Astrocyte (in vitro differentiated cells and primary cell): Measurements from ENCODE around the gene MMP24OS. TPM values are rescaled to one million over a fixed set of nuclear protein-coding genes. Genes with fewer than 3 reads are reported as not detected.

Experiments used
- DNase-seq: peaks from one replicate; pipeline ENCODE4 v3.0.0-alpha.2; 2010; ENCODE audit warnings: low read depth
- FAIRE-seq: peaks from 2 replicates; lab custom pipeline; 2011; peaks lifted over from hg19 to GRCh38; lab: Jason Lieb, UNC
- H2AFZ ChIP-seq: 2 replicates; pipeline ENCODE4 v1.6.0; 2012; ENCODE audit warnings: low read depth, low read length, inconsistent platforms
- H3K27ac ChIP-seq: 2 replicates; pipeline ENCODE4 v1.5.1; 2011; ENCODE audit warnings: low read depth, low read length, inconsistent platforms
- H3K27me3 ChIP-seq: 2 replicates; pipeline ENCODE4 v1.6.0; 2011; ENCODE audit warnings: low read length, inconsistent platforms; ENCODE audit not compliant: insufficient read depth
- H3K36me3 ChIP-seq: 2 replicates; pipeline ENCODE4 v1.5.1; 2011; ENCODE audit warnings: low read length, inconsistent platforms; ENCODE audit not compliant: insufficient read depth
- H3K4me1 ChIP-seq: 2 replicates; pipeline ENCODE4 v1.5.1; 2011; ENCODE audit warnings: low read length, inconsistent platforms; ENCODE audit not compliant: insufficient read depth
- H3K4me2 ChIP-seq: 2 replicates; pipeline ENCODE4 v1.6.0; 2012; ENCODE audit warnings: low read length, inconsistent platforms
- H3K4me3 ChIP-seq: 2 replicates; pipeline ENCODE4 v1.5.1; 2011; ENCODE audit warnings: low read depth, mild to moderate bottlenecking, low read length, inconsistent platforms; ENCODE audit not compliant: insufficient read depth
- H3K79me2 ChIP-seq: 2 replicates; pipeline ENCODE4 v1.6.0; 2012; ENCODE audit warnings: mild to moderate bottlenecking, low read length, inconsistent platforms; ENCODE audit not compliant: insufficient read depth
- H3K9ac ChIP-seq: 2 replicates; pipeline ENCODE4 v1.6.0; 2012; ENCODE audit warnings: mild to moderate bottlenecking, low read length, inconsistent platforms
- H3K9me3 ChIP-seq: 2 replicates; pipeline ENCODE4 v1.5.1; 2012; ENCODE audit warnings: low read depth, mild to moderate bottlenecking, low read length, inconsistent platforms; ENCODE audit not compliant: insufficient read depth
- H4K20me1 ChIP-seq: 2 replicates; pipeline ENCODE4 v1.6.0; 2012; ENCODE audit warnings: low read length, inconsistent platforms; ENCODE audit not compliant: insufficient read depth
- H3K27ac Mint-ChIP-seq: one replicate; pipeline ENCODE4 v1.8.0; 2021; ENCODE audit warnings: mild to moderate bottlenecking, mixed read lengths; ENCODE audit not compliant: unreplicated experiment
- H3K27me3 Mint-ChIP-seq: one replicate; pipeline ENCODE4 v1.8.0; 2021; ENCODE audit warnings: low read depth, mixed read lengths; ENCODE audit not compliant: unreplicated experiment
- H3K36me3 Mint-ChIP-seq: one replicate; pipeline ENCODE4 v1.8.0; 2021; ENCODE audit warnings: low read depth, mixed read lengths; ENCODE audit not compliant: unreplicated experiment
- H3K4me1 Mint-ChIP-seq: one replicate; pipeline ENCODE4 v1.8.0; 2021; ENCODE audit warnings: low read depth, mixed read lengths; ENCODE audit not compliant: unreplicated experiment
- H3K4me3 Mint-ChIP-seq: one replicate; pipeline ENCODE4 v1.8.0; 2021; ENCODE audit warnings: mild to moderate bottlenecking, moderate library complexity, mixed read lengths; ENCODE audit not compliant: unreplicated experiment
- H3K9me3 Mint-ChIP-seq: one replicate; pipeline ENCODE4 v1.8.0; 2021; ENCODE audit warnings: mild to moderate bottlenecking, mixed read lengths; ENCODE audit not compliant: unreplicated experiment
- CTCF ChIP-seq: IDR thresholded peaks from 2 replicates; pipeline ENCODE4 v1.5.1; 2011; ENCODE audit warnings: low read depth, mild to moderate bottlenecking, inconsistent platforms, low read length, moderate library complexity; ENCODE audit not compliant: insufficient read depth
- EZH2 ChIP-seq: IDR thresholded peaks from 2 replicates; pipeline ENCODE4 v1.6.1; 2012; ENCODE audit warnings: mild to moderate bottlenecking, low read length, inconsistent platforms; ENCODE audit not compliant: insufficient read depth
- total RNA-seq: library from RNA; stranded (reverse); gene quantifications from 2 replicates; pipeline ENCODE4 v1.2.1, GENCODE V29; 2021

Gene MMP24OS
- total RNA-seq, 1 donor from 2014 or later = 86.5 TPM

- Histone ChIP-seq H2AFZ (no peak overlapping the region), H3K4me2 (peak overlapping the region; percentile 39), H3K27ac (peak overlapping the region; percentile 100), H3K79me2 (peaks cover 7% of the 10 kb centered on the region), H3K36me3 (no peaks in the 10 kb centered on the region), H3K9ac (peak overlapping the region; percentile 84), H3K4me1 (peaks cover 84% of the 10 kb centered on the region), H3K9me3 (no peaks in the 10 kb centered on the region), H3K27me3 (no peaks in the 10 kb centered on the region), H3K4me3 (no peak overlapping the region), H4K20me1 (no peaks in the 10 kb centered on the region)
- Mint-ChIP-seq H3K27ac (peak overlapping the region; percentile 100), H3K27me3 (no peaks in the 10 kb centered on the region), H3K4me1 (peaks cover 65% of the 10 kb centered on the region), H3K36me3 (peaks cover 7% of the 10 kb centered on the region), H3K4me3 (no peak overlapping the region), H3K9me3 (peaks cover 3% of the 10 kb centered on the region)
- FAIRE-seq = no peak
- no peak for DNase-seq
- TF ChIP-seq EZH2 = no peak
- no peak for TF ChIP-seq CTCF
These were observed 27.0 kb upstream of the MMP24OS start for GRCh38 chr20:35304956-35305355.

- no peak overlapping the region for H3K4me3 ChIP-seq
- TF ChIP-seq EZH2 = no peak
- TF ChIP-seq CTCF = peak; percentile 86
- no peaks in the 10 kb centered on the region for H3K9me3 ChIP-seq
- peak overlapping the region; percentile 100 for H3K27ac Mint-ChIP-seq
- H3K27ac ChIP-seq = peak overlapping the region; percentile 100
- H3K4me3 Mint-ChIP-seq = peak overlapping the region; percentile 31
- H3K9me3 Mint-ChIP-seq = peaks cover 3% of the 10 kb centered on the region
- peak overlapping the region; percentile 35 for H3K4me2 ChIP-seq
- peaks cover 65% of the 10 kb centered on the region for H3K4me1 Mint-ChIP-seq
- peak; percentile 74 for DNase-seq
- H2AFZ ChIP-seq = peak overlapping the region; percentile 31
- peaks cover 6% of the 10 kb centered on the region for H3K36me3 Mint-ChIP-seq
- H3K27me3 Mint-ChIP-seq = no peaks in the 10 kb centered on the region
- H3K36me3 ChIP-seq = no peaks in the 10 kb centered on the region
- FAIRE-seq = no peak
- peak overlapping the region; percentile 84 for H3K9ac ChIP-seq
- no peaks in the 10 kb centered on the region for H3K27me3 ChIP-seq
- no peaks in the 10 kb centered on the region for H4K20me1 ChIP-seq
- peaks cover 78% of the 10 kb centered on the region for H3K4me1 ChIP-seq
- H3K79me2 ChIP-seq = no peaks in the 10 kb centered on the region
These were observed 26.0 kb upstream of the MMP24OS start for GRCh38 chr20:35303735-35304491.

- H3K9me3 Mint-ChIP-seq = peaks cover 3% of the 10 kb centered on the region
- FAIRE-seq (no peak), DNase-seq (no peak)
- Histone ChIP-seq H3K36me3 (no peaks in the 10 kb centered on the region), H3K79me2 (no peaks in the 10 kb centered on the region), H3K4me3 (no peak overlapping the region), H3K9me3 (no peaks in the 10 kb centered on the region), H3K4me2 (peak overlapping the region; percentile 35), H4K20me1 (no peaks in the 10 kb centered on the region), H2AFZ (peak overlapping the region; percentile 31), H3K4me1 (peaks cover 73% of the 10 kb centered on the region), H3K27ac (peak overlapping the region; percentile 100), H3K27me3 (no peaks in the 10 kb centered on the region), H3K9ac (peak overlapping the region; percentile 84)
- peaks cover 6% of the 10 kb centered on the region for H3K36me3 Mint-ChIP-seq
- no peaks in the 10 kb centered on the region for H3K27me3 Mint-ChIP-seq
- peaks cover 62% of the 10 kb centered on the region for H3K4me1 Mint-ChIP-seq
- no peak for TF ChIP-seq EZH2
- no peak for TF ChIP-seq CTCF
- H3K27ac Mint-ChIP-seq = peak overlapping the region; percentile 58
- peak overlapping the region; percentile 31 for H3K4me3 Mint-ChIP-seq
These were observed 25.4 kb upstream of the MMP24OS start for GRCh38 chr20:35303382-35303734.
